Cerebellar nuclear complex (tissue), 1 donor: ENCODE results near the gene NOX3.
"Not testable (repeated sequence)": the region's sequence is repeated elsewhere in the genome, so short reads cannot be mapped to it uniquely, and the experiment has no call there.

ENCODE experiments used
- DNase-seq, 2 experiments: peaks; one replicate each; lab custom pipeline; 2025; lab: John Stamatoyannopoulos, UW

NOX3 gene, protein sequence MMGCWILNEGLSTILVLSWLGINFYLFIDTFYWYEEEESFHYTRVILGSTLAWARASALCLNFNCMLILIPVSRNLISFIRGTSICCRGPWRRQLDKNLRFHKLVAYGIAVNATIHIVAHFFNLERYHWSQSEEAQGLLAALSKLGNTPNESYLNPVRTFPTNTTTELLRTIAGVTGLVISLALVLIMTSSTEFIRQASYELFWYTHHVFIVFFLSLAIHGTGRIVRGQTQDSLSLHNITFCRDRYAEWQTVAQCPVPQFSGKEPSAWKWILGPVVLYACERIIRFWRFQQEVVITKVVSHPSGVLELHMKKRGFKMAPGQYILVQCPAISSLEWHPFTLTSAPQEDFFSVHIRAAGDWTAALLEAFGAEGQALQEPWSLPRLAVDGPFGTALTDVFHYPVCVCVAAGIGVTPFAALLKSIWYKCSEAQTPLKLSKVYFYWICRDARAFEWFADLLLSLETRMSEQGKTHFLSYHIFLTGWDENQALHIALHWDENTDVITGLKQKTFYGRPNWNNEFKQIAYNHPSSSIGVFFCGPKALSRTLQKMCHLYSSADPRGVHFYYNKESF

DNA sequence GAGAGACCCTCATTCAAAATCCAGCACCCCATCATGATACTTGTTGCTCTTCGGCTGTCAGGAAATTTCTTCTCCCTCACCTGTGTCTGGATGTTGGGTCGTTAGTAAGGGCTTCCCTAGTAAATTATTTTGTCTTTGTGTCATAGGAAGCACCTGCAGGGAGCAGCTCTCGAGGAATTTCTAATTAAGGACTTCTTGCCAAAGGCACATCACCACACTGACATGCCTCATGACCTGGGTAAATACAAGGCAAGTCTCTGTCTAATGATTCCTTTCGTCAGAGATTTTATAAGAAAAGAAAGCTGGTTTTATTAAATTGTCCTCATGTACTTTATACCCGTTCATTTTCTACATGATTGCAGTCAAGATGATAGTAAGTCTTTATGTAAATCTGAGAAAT lies at the start of gene NOX3:
TSS of gene NOX3 (minus strand) at position 74 of the 400 bp plus-strand sequence. CDS start at position 35, 39 bp downstream.
- DNase-seq: no peak

DNA sequence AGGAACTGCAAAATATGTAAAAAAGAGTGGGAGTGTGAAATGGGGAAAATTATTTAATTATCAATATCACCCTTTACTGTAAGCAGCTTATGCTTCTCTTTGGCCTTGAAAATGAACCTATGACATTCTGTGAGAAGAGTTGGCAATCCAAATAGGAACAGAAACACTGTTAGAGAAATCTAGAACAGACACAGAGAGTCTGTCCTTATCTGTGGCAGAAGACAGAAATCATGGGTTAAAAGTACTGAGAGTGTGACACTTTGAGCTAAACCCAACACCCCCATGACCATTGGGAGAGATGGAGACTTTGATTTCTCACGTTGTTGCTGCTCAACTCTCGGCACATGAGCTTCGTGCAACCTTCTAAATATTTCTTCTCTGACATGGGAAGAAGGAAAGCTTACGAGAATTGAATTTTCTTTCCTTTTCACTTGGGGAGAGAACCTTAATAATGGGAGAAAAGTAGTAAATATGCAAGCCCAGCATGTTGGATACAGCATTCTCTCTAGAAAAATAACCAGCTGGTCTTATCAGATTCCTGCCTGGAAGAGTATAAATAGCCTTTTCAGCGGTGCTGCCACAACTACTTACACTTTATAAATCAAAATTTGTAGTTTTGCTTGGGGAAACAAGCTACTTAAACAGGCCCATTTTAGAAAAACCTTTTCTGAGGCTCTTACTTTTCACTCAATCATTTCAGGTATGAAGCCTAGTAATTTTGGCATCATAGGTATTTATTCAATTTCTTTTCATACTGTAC lies 49.4 kb upstream of the NOX3 start:
- DNase-seq: no peak

DNA sequence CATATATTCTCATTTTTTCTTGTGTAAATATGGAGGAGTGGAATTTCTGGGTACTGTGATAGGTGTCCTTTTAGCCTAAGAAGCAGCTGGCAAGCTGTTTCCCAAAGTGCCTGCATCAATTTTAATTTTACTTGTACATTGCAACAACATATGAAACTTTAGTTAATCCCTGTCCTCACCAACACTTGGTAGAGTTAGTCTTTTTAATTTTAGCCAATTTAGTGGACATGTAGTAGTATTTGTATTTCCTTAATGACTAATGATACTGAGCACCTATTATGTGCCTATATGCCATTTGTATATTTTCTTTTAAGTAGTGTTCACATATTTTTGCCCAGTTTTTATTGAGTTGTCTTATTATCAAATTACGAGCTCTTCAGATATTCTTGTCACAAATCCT lies 46.8 kb upstream of the NOX3 start:
- no peak for DNase-seq

DNA sequence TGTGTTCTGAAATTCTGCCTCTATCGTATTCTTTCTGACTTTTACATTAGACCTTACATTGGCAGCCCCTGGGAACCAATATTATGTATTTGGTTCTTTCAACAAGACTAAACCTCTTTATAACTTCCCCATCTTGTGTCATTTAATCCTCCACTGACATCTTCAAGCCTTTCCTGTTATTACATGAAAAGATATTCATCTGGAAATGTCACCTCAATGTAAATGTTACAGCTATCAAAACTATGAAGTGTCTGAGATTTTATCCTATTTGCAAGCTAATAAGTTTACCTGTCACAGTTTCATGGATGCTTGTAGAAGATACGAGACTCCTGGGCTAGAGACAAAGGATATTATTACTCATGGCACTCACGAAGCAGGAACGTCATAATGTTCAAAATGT lies 43.9 kb upstream of the NOX3 start:
- DNase-seq: no peak

DNA sequence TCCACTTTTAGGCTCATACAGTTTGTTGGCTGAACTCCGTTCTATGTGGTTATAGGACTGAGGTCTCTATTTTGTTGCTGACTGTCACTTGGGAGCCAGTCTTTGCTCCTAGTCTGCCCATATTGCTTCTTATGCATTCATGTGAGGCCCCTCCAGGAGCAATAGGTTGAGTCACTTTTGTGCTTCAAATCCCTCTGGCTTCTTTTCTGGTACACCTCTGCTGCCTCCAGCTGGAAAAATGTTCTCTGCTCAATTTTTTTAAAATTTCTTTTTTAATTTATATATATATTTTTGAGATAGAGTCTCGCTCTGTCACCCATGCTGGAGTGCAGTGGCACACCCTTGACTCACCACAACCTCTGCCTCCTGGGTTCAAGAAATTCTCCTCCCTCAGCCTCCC lies 42.7 kb upstream of the NOX3 start:
- DNase-seq: no peak

DNA sequence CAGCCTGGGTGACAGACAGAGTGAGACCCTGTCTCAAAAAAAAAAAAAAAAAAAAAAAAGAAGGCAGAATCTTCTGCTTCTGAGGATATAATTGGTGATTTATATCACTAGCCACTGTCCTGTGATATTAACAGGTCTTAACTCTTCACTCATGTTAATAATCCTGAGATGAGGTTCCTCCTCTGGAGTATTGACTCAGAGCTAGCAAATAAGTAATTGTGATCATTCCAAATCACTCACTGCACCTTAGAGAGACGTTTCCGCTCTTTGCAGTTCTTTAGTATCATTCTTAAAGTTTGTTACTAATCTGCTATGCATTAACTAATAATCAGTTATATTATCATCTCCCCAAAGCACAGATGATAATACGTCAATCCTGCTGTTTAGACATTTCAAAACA lies 41.6 kb upstream of the NOX3 start:
- no peak for DNase-seq

DNA sequence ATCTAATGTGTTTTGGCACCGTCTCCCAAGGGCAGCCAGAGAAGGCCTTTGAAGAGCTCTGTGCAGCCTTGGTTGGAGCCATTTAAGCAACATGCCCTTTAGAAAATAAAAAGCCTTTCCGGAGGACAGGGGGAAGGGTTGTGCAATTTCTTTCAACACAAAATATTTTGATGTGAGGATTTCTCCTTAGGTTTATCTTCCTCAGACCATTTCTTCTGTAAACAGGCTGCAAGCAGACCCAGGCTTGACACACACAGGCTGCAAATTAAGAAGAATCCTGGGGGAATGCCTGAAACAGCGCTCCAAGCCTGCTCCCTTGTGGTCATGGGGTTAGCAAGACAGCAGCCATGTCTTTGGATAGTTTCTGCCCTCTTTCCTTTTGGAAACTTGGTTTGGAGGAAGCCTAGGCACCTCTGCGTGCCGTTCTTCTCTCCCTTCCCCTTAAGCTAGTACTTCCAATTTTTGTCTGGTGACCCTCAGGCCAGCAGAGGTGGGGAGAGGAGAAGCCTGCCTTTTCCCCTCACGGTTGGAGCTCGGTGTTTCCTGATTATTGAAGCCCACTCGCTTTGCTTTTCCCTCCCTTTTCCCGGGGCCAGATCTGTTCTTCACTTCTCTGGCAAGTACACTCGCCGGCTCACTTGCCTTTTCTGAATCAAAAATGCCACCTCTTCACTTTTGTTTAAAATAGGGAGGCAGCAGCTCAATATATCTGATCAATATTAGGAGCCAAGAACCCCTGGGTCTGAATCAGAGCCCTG lies 39.6 kb upstream of the NOX3 start:
- no peak for DNase-seq

DNA sequence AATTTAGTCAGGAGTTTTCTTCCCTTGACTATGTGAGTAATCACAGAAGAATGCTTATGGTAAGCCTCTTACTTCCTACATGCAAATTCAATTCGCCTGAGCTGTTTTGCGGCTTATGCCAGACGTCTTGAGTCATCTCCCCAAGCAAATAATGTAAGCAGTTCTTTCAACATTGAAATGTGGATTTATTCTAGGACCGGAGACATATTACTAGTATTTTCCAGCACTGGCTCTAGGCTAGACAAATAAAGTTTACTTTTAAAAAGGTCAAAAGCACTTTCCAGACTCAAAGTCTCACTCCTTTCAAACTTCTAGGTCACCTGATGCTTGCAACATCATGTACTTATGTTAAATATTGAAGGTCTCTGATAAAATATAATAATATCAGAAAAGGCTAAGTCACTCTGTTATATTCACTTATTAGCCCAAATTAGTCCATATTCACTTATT lies 38.1 kb upstream of the NOX3 start:
- no peak for DNase-seq

DNA sequence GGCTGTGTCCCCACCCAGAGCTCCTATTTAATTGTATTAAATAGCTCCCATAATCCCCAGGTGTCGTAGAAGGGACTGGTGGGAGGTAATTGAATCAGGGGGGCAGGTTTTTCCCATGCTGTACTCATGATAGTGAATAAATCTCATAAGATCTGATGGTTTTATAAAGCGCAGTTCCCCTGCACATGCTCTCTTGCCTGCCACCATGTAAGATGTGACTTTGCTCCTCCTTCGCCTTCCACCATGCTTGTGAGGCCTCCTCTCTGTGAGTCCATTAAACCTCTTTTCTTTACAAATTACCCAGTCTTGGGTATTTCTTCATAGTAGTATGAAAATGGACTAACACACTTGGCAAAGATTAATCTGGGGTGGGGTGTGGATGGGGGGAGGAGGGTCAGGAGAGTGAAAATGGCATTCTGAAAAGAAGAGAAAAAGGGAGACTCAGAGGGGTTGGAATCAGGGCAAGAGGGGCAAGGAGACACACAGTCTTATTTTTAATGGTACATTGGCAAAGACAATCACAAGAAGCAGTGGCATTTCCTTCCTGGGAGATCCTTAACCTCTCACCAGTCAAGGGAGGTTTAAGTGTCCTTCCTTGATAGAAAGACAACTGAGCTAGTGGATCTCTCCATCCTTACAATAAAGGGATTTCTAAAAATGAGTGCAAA lies 37.5 kb upstream of the NOX3 start:
- DNase-seq: no peak

DNA sequence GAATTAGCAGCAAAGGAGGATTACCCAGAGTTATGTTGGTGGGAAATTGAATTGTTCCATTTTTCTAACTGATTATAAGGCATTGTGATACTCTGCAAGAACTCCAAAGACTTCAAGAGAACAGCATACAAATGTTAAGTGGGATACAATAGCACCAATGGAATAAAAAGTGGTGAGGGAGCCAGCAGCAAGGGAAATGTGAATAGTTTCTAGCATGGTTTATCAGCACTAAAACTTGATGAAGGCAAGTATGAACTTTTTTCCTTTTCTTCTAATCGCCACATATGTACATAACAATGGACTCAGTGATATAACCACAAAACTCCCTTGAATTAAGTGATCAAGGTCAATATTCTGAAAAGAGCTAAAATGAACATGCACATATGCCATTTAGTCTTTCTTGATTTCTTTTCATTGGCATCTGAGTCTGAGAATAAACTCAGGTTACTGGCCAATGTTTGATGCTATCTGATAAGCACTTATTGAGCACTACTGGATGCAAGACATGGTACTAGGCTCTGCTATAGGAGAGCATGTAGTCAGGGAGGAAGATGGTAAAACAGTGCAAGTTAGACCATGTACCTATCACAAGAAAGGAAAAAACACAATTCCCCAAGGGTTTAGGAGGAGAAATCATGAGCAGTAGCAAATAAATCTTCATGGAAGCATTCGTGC lies 36.6 kb upstream of the NOX3 start:
- DNase-seq: no peak

DNA sequence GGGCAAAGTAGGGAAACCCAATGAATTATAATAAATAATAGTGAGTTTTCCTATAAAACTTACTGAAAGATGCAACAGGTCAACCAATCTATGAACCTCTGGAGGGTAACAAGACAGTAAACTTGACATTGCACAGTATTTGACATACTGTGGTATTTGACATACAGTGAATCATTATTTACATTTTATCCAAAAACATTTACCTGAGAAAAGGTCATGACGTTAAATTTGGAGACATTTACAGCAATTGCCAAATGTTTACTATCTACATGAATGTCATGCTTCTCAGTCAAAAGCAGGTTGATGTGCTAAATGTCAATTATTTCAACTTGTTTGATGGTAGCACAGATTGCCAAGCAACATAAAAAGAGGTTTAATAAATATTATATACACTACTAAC lies 35.8 kb upstream of the NOX3 start:
- DNase-seq: no peak

DNA sequence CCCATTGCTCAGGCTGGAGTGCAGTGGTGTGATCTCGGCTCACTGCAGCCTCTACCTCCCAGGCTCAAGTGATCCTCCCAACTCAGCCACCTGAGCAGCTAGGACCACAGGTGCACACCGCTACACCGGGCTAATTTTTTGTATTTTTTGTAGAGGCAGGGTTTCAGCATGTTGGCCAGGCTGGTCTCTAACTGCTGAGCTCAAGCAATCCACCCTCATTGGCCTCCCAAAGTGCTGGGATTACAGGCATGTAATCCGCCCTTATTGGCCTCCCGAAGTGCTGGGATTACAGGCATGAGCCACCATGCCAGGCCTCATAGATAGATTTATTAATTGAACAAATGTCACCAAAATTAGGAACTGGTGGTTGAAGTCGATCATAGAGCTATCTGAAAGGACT lies 32.6 kb upstream of the NOX3 start:
- DNase-seq: not testable (repeated sequence)

DNA sequence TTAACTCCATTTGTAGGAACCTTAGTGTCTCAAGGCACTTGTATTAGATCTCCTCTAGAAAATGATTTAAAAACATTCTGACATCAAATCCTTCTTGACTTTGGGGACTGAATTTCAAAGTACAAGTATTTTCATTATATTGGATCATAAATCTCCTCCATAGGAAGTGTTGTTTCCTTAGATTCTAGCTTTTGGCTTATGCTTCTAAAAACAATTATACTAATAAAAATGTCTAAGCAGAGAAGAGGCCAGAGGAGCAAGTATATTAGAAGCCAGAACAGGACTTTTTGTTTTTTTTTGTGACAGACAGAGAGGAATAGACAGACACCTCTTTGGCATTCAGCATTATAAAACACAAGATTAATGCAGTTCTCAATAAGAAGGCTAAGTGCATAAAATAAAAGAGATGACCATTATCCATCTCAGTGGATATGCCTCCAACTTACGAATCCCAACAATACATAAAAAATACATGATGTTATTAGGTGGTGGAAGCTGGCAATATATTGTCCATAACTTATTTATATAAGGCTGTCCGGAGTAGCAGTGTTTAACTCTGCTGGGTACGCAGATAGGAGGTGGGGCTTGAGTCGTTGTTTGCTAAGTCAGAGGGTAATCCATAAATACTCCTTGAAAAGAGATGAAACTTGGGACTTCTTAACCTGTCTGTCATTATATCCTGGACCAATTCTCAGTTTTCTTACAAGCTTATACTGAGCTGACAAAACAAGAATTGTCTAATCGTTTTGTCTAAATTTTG lies 31.9 kb upstream of the NOX3 start:
- no peak for DNase-seq

DNA sequence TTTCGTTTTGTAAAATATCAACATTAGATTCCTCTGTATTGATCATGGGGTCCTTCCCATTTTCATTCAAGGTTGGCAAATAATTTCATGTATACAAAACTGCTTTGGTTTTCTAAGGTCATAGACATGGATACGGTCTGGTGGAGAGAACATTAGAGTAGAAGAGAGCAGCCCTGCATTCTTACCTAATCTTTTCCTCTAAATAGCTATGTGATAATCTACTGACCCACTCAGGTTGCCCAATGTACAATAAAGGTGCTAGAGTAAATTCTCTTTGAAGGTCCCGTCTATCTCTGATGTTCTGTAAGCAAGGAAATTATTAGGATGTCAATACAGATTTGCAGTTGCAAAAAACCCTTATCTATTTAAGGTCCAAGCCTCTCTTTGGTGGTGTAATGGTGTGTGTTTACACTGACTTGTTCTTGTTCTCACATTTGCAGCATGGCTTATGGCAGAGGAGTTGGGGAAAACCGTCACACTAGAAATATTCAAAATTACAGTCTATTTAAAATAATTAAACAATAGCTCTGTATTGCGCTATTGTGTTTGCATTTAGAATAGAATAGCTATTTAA lies 31.2 kb upstream of the NOX3 start:
- no peak for DNase-seq

DNA sequence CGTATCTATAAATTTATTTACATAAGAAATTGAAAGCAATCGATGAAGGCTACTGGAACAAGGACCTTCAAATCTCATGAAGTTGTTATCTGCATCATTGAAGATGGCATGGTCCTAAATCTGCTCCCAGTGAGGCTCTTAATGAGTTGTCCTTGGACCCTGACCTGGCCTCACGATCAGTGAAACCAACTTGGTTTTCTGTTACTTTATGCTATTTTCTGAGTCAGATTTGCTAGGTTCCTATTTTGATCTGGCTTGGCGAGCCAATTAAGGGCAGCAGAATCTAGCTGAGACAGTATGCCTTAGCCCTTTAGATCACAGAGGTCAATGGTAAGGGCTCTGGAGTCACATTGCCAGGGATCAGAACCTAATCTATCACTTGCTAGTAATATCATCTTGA lies 30.1 kb upstream of the NOX3 start:
- no peak for DNase-seq

DNA sequence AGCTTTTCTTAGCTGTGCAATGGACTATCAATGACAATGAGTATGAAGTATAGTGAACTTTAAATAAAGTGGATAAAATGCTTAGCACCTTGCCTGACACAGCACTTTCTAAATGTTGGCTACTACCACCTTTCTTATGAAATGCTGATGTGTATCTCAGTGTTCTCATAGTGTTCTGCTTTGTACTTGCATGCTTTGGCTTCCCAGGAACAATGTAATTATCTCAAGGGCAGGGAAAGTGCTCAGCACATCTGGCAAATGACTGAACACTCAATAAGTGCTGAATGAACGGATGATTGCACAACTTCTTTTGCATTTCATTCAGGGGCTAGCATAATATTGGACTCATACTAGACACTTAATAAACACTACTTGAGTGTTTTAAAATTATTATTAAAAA lies 28.2 kb upstream of the NOX3 start:
- no peak for DNase-seq

DNA sequence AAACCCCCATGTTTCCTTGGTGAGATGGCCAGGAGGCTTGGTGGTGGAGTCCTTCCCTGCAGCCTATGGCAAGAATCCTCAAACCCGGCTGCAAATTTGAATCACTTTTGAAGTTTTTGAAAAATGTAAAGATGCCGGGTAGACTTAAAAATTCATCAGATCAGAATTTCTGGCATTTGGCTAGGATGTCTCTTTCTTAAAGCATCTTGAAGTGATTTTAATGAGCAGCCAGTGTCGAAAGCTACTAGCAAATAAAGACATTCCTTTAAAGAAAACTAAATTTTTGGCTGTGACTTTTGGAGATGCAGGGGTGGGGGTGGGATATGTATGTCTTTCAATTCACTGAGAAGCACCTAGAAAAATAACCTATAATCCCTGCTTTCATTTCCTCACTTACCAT lies 25.6 kb upstream of the NOX3 start:
- no peak for DNase-seq

DNA sequence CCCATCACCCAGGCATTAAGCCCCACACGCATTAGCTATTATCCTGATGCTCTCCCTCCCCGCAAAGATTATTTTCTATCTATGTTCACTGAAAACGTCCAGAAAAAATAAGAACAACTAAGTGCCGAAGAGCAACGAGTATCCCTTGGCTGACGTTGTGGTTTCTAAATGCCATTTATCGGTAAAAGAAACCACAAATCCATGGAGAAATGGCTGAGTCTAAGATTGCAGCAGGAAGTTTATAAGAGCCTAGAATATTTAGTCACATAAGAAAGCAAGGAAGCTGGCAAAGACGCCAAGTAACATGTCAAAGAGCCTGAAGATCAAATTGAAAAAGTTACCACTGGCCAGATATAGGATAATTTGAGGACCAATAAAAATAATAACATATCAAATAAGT lies 18.1 kb upstream of the NOX3 start:
- DNase-seq: no peak

DNA sequence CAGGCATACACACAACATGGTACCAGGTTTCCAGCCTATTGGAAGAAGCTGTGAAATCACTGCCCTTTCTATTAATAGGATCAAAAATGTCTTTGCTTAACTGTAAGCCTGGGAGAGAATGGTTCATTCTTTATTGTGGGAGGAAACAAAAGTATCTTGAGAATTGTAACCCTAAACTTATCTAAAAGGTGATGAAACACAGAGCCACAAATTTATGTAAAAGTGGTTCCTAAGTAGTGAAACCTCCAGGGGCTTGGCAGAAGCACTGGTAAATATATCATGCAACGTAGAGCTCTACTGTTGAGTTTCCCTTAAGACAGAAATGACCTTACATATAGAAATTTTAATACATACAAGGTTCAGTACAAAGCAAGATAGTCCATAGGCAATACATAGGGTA lies 17.2 kb upstream of the NOX3 start:
- DNase-seq: no peak

DNA sequence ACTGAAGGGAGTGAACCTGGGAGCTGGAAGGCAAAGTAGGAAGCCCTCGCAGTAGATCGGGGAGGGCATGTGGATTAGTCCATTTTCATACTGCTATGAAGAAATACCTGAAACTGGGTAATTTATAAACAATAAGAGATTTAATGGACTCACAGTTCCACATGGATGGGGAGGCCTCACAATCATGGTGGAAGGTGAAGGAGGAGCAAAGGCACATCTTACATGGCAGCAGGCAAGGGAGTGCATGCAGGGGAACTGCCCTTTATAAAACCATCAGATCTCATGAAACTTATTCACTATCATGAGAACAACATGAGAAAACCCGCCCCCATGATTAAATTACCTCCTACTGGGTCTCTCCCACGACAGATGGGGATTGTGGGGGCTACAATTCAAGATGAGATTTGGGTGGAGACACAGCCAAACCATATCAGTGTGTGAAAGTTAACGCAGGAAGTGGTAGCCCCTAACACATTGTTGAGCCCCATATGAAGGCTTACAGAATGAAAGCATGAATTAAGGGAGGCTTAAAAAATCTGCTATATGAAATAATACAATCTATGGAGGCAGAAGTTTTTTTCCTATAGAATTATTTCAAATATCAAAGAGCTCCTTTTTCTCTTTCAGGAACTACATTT lies 15.5 kb upstream of the NOX3 start:
- not testable (repeated sequence) for DNase-seq
